Liver (tissue), 9 donors: ENCODE results near the gene CCDC85A. TPM values are rescaled to one million over a fixed set of nuclear protein-coding genes. Genes with fewer than 3 reads are reported as not detected.

Source experiments
- DNase-seq: peaks from one replicate; pipeline ENCODE4 v3.0.0-alpha.2; 2017; ENCODE audit warnings: low spot score
- H3K27ac ChIP-seq, 2 donors: one replicate each; pipeline ENCODE4 v1.7.0; 2013; ENCODE audit warnings: inconsistent platforms in 2 of 2, low read length in 2 of 2, control low read depth in 1 of 2, low read depth in 1 of 2, mild to moderate bottlenecking in 1 of 2
- H3K27me3 ChIP-seq, 4 donors: one replicate each; pipeline versions ENCODE4 v1.6.1 to v1.7.0; 2013; ENCODE audit warnings: low read length in 3 of 4, inconsistent platforms in 1 of 4, mild to moderate bottlenecking in 1 of 4, moderate library complexity in 1 of 4; ENCODE audit not compliant: control insufficient read depth in 4 of 4, insufficient read depth in 4 of 4
- H3K36me3 ChIP-seq, 4 donors: one replicate each; pipeline versions ENCODE4 v1.6.1 to v1.7.0; 2013; ENCODE audit warnings: low read length in 3 of 4, mild to moderate bottlenecking in 3 of 4, low read depth in 1 of 4, moderate library complexity in 1 of 4; ENCODE audit not compliant: control insufficient read depth in 4 of 4, insufficient read depth in 3 of 4
- H3K4me1 ChIP-seq, 4 donors: one replicate each; pipeline versions ENCODE4 v1.6.1 to v1.7.0; 2013; ENCODE audit warnings: low read length in 3 of 4, mild to moderate bottlenecking in 3 of 4, moderate library complexity in 1 of 4; ENCODE audit not compliant: control insufficient read depth in 4 of 4, insufficient read depth in 4 of 4
- H3K4me3 ChIP-seq, 3 donors: one replicate each; pipeline versions ENCODE4 v1.6.1 to v1.7.0; 2013; ENCODE audit warnings: low read length in 3 of 3, control low read depth in 1 of 3, low read depth in 1 of 3, mild to moderate bottlenecking in 1 of 3
- H3K9ac ChIP-seq, 2 donors: one replicate each; pipeline ENCODE4 v1.7.0; 2013; ENCODE audit warnings: low read length in 2 of 2, mild to moderate bottlenecking in 2 of 2, moderate library complexity in 2 of 2, control low read depth in 1 of 2, low read depth in 1 of 2
- H3K9me3 ChIP-seq, 4 donors: one replicate each; pipeline versions ENCODE4 v1.6.1 to v1.7.0; 2013; ENCODE audit warnings: low read length in 3 of 4; ENCODE audit not compliant: control insufficient read depth in 4 of 4
- EGR1 ChIP-seq, 2 donors: IDR thresholded peaks; 2 replicates each; pipeline ENCODE4 v1.6.1; 2016 to 2018; ENCODE audit warnings: antibody characterized with exemption in 2 of 2, low read depth in 2 of 2
- FOXA2 ChIP-seq: IDR thresholded peaks from 2 replicates; pipeline ENCODE4 v1.6.1; 2016; ENCODE audit warnings: antibody characterized with exemption
- GABPA ChIP-seq, 2 donors: IDR thresholded peaks in 1 of 2; conservative IDR thresholded peaks in 1 of 2; 2 replicates each; pipeline ENCODE4 v1.6.1; 2016; ENCODE audit warnings: antibody characterized with exemption in 2 of 2, mild to moderate bottlenecking in 1 of 2, moderate library complexity in 1 of 2
- HNF4A ChIP-seq, 2 donors: conservative IDR thresholded peaks; 2 replicates each; pipeline ENCODE4 v1.6.1; 2016; ENCODE audit warnings: antibody characterized with exemption in 2 of 2, mild to moderate bottlenecking in 2 of 2
- JUND ChIP-seq, 2 donors: IDR thresholded peaks; 2 replicates each; pipeline ENCODE4 v1.6.1; 2016; ENCODE audit warnings: antibody characterized with exemption in 2 of 2
- NR2F2 ChIP-seq: IDR thresholded peaks from 2 replicates; pipeline ENCODE4 v1.6.1; 2016; ENCODE audit warnings: antibody characterized with exemption
- REST ChIP-seq: IDR thresholded peaks from 2 replicates; pipeline ENCODE4 v1.6.1; 2016; ENCODE audit warnings: antibody characterized with exemption, mild to moderate bottlenecking
- RXRA ChIP-seq, 2 donors: IDR thresholded peaks; 2 replicates each; pipeline ENCODE4 v1.6.1; 2017 to 2018; ENCODE audit warnings: antibody characterized with exemption in 2 of 2, mild to moderate bottlenecking in 1 of 2
- SP1 ChIP-seq: IDR thresholded peaks from 2 replicates; pipeline ENCODE4 v1.6.1; 2018; ENCODE audit warnings: antibody characterized with exemption, mild to moderate bottlenecking
- YY1 ChIP-seq: IDR thresholded peaks from 2 replicates; pipeline ENCODE4 v1.6.1; 2016; ENCODE audit warnings: antibody characterized with exemption, mild to moderate bottlenecking
- WGBS: extraction: QIAGEN DNeasy Blood & Tissue Kit; methylation state at CpG from one replicate; pipeline ENCODE4 v1.1.7; 2013; 5-methylcytosine and 5-hydroxymethylcytosine counted together
- polyA plus RNA-seq, 2 donors: library from polyadenylated mRNA; stranded (reverse) in 1 of 2; unstranded in 1 of 2; fragments of 200-250 nt in 1 of 2; fragments of >200 nt in 1 of 2; fragmentation: Nextera tagmentation in 1 of 2; extraction: Ambion mirVana in 1 of 2; gene quantifications; one replicate each; pipeline versions ENCODE4 v1.2.1 to v1.2.3, GENCODE V29; 2013 to 2015
- total RNA-seq, 2 donors: library from RNA; depleted of rRNA; stranded (reverse); fragments of >200 nt; gene quantifications; one replicate each; pipeline ENCODE4 v1.2.3, GENCODE V29; 2014
- TF ChIP-seq, protein P1 (sequence below): IDR thresholded peaks from 2 replicates; pipeline ENCODE4 v1.6.1; 2016; ENCODE audit warnings: antibody characterized with exemption
- donor health status: healthy.
- donor health status: healthy.
- donor health status: healthy.
- donor health status: healthy.
- donor health status: healthy.

Gene CCDC85A
- total and polyA plus RNA-seq, 4 donors = 0.05 to 0.17 (median 0.10) TPM

- H3K9me3 ChIP-seq = no peaks in the 10 kb centered on the region
- no peaks in the 10 kb centered on the region for H3K36me3 ChIP-seq
- no peak for TF ChIP-seq GABPA (IDR thresholded peaks at IDR 0.05 in 1 of 2, conservative IDR thresholded peaks at IDR 0.05 in 1 of 2)
- TF ChIP-seq HNF4A (conservative IDR thresholded peaks at IDR 0.05) = no peak
- TF ChIP-seq YY1 = no peak
- TF ChIP-seq FOXA2 = no peak
- TF ChIP-seq, protein P1, sequence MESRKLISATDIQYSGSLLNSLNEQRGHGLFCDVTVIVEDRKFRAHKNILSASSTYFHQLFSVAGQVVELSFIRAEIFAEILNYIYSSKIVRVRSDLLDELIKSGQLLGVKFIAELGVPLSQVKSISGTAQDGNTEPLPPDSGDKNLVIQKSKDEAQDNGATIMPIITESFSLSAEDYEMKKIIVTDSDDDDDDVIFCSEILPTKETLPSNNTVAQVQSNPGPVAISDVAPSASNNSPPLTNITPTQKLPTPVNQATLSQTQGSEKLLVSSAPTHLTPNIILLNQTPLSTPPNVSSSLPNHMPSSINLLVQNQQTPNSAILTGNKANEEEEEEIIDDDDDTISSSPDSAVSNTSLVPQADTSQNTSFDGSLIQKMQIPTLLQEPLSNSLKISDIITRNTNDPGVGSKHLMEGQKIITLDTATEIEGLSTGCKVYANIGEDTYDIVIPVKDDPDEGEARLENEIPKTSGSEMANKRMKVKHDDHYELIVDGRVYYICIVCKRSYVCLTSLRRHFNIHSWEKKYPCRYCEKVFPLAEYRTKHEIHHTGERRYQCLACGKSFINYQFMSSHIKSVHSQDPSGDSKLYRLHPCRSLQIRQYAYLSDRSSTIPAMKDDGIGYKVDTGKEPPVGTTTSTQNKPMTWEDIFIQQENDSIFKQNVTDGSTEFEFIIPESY = no peak
- no peak for TF ChIP-seq RXRA (IDR thresholded peaks at IDR 0.05)
- TF ChIP-seq REST = no peak
- no peak for TF ChIP-seq NR2F2
- TF ChIP-seq JUND (IDR thresholded peaks at IDR 0.05) = no peak
- no peak for TF ChIP-seq SP1
- no peak overlapping the region for H3K9ac ChIP-seq
- H3K4me1 ChIP-seq = no peaks in the 10 kb centered on the region
- no peak for DNase-seq
- no peak overlapping the region for H3K4me3 ChIP-seq
- no peak overlapping the region for H3K27ac ChIP-seq
- no peaks in the 10 kb centered on the region for H3K27me3 ChIP-seq
- 87% methylated on average over 2 of the region's 2 CpGs for WGBS
Measured at GRCh38 chr2:56292951-56293350, 109.2 kb downstream of the CCDC85A start.

DNA sequence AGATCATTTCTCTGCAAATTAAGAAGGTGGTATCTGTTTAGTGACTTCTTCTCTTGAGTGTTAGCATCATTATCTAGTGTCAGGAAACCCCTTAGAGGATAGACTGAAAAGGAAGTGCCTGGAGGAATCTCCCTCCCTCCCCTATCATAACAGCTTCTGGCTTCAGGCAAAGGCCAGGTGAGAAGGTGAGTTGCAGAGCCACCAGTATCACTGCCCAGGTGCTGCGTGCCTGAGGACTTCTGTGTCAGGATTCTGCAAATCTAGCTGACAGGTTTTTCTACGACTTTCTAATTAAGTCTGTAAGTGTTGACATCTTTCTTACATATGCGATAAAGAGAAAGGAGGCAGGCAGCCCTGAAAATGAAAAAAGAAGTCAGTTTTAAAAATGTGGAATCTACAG, 111.9 kb downstream of the CCDC85A start:
- no peaks in the 10 kb centered on the region for H3K27me3 ChIP-seq
- no peak overlapping the region for H3K27ac ChIP-seq
- H3K4me1 ChIP-seq = no peaks in the 10 kb centered on the region
- H3K4me3 ChIP-seq = no peak overlapping the region
- H3K9me3 ChIP-seq = no peaks in the 10 kb centered on the region
- H3K9ac ChIP-seq = no peak overlapping the region
- TF ChIP-seq, protein P1 = no peak
- TF ChIP-seq EGR1 (IDR thresholded peaks at IDR 0.05; ENCODE audit: low read depth in 2 of 2) (no peak), REST (no peak)
- no peak for DNase-seq
- WGBS = 82% methylated on average over 3 of the region's 3 CpGs
- H3K36me3 ChIP-seq = no peaks in the 10 kb centered on the region
